ENCODE results near the gene METTL5.

- TF ChIP-seq CTCF (conservative IDR thresholded peaks at IDR 0.05; ENCODE audit: low read depth, low read length) (no peak), EZH2 (IDR thresholded peaks at IDR 0.05; ENCODE audit: borderline replicate concordance, low read depth, low read length, poor library complexity, severe bottlenecking) (no peak)
Measured at GRCh38 chr2:169778446-169778845, 46.3 kb downstream of the METTL5 start.

Measured in A673 (cell line).